Ovary (tissue), 9 donors: ENCODE measurements around the gene ASB9. TPM values are rescaled to one million over a fixed set of nuclear protein-coding genes. Genes with fewer than 3 reads are reported as not detected.
"Not testable (repeated sequence)": the region's sequence is repeated elsewhere in the genome, so short reads cannot be mapped to it uniquely, and the experiment has no call there.

Experiments used
- DNase-seq, 5 donors: peaks; one replicate each; pipeline ENCODE4 v3.0.0-alpha.2; 2019 to 2020
- H3K27ac ChIP-seq, 2 donors: fragments of 200-600 bp; one replicate each; pipeline versions ENCODE4 v1.5.1 to v1.8.0; 2019 to 2022
- H3K27me3 ChIP-seq: fragments of 200-600 bp; one replicate; pipeline ENCODE4 v1.8.0; 2022
- H3K36me3 ChIP-seq: fragments of 200-600 bp; sonication (generic); one replicate; pipeline ENCODE4 v1.5.1; 2019
- H3K4me1 ChIP-seq: one replicate; pipeline ENCODE4 v1.8.1; 2013; ENCODE audit warnings: mild to moderate bottlenecking, moderate library complexity; ENCODE audit not compliant: insufficient read depth
- H3K4me3 ChIP-seq: fragments of 200-600 bp; sonication (generic); one replicate; pipeline ENCODE4 v1.5.1; 2017
- H3K9me3 ChIP-seq, 2 donors: fragments of 200-600 bp in 1 of 2; sonication (generic) in 1 of 2; one replicate each; pipeline versions ENCODE4 v1.5.1 to v1.8.1; 2013 to 2019; ENCODE audit warnings: mild to moderate bottlenecking in 1 of 2, moderate library complexity in 1 of 2
- EP300 ChIP-seq: sonication (generic); formaldehyde crosslinking; IDR thresholded peaks from one replicate; pipeline ENCODE4 v1.6.1; 2017; ENCODE audit warnings: antibody characterized with exemption
- POLR2A ChIP-seq: fragments of 450-650 bp; IDR thresholded peaks from one replicate; pipeline ENCODE4 v1.6.1; 2017; ENCODE audit warnings: antibody characterized with exemption, mild to moderate bottlenecking, moderate library complexity
- WGBS, 3 donors: extraction: QIAGEN DNeasy Blood & Tissue Kit in 1 of 3; methylation state at CpG; one replicate each; pipeline versions ENCODE4 v1.1.5 to v1.1.7; 2013 to 2017; 5-methylcytosine and 5-hydroxymethylcytosine counted together
- intact Hi-C, 4 donors: fragments of 100-400 bp; cut with DNase I; formaldehyde crosslinking; loops; one replicate each; pipeline versions ENCODE4 v1.11.0 to v1.15.1; 2022 to 2023
- polyA plus RNA-seq, 2 donors: library from polyadenylated mRNA; stranded (reverse); fragments of 200-250 nt in 1 of 2; fragments of 350-450 nt in 1 of 2; fragmentation: Illumina TruSeq in 1 of 2; extraction: RNeasy Lipid Tissue Mini Kit (QIAGEN cat#74804) in 1 of 2; gene quantifications; one replicate each; pipeline ENCODE4 v1.2.3, GENCODE V29; 2013 to 2014
- total RNA-seq, 7 donors: library from RNA; depleted of rRNA in 2 of 7; stranded (reverse); fragments of >200 nt in 2 of 7; fragmentation: NEBNext Ultra II Directional in 3 of 7; extraction: Animal tissue kit (Norgen Biotek cat#: 25700) in 3 of 7; gene quantifications; one replicate each; pipeline versions ENCODE4 v1.1.0 to v1.2.4, GENCODE V29; 2016 to 2023
- TF ChIP-seq, protein P1 (sequence below), 3 donors: fragments of 450-650 bp in 2 of 3; fragments of 200-600 bp in 1 of 3; IDR thresholded peaks; one replicate each; pipeline versions ENCODE4 v1.5.1 to v1.8.0; 2016 to 2022; ENCODE audit warnings: antibody characterized with exemption in 3 of 3, mild to moderate bottlenecking in 1 of 3
- donor health status: DM: no; HTN: no; CAD: no; lungs with moderate emphysema.
- donor health status: DM: no; HTN: no; CAD: no.
- donor health status: Bipolar disorder and iron deficiency.
- donor health status: DM: yes; HTN: yes; CAD: no.
- donor health status: DM: no; HTN: no; CAD: no.
- donor health status: DM: yes; HTN: yes; CAD: no.

Gene ASB9
- total and polyA plus RNA-seq, 9 donors, result 0.20 to 2.1 (median 0.99) TPM

DNA sequence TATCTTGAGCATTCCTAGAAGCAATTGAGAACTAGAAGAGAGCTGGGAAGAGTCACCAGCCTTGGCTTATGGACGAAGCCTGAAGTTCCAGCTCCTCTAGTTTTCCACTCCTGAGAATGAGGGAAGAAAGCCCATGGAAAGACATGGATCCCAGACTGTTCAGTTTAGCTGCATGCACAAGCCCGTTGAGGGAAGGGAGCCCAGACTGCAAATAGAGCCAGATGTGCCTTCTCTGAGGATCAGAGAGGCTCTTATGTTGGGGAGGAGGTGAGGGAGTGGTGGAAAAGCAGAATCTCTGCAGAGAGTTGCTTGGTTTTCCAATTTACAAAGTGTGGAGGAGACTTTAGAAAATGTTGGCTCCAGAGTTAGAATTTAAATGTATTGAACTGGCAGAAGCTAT, 69.0 kb downstream of the ASB9 start:
- H3K9me3 ChIP-seq, result no peaks in the 10 kb centered on the region
- no peak overlapping the region for H3K4me3 ChIP-seq
- TF ChIP-seq EP300, result no peak
- no peak for TF ChIP-seq POLR2A
- TF ChIP-seq, protein P1, sequence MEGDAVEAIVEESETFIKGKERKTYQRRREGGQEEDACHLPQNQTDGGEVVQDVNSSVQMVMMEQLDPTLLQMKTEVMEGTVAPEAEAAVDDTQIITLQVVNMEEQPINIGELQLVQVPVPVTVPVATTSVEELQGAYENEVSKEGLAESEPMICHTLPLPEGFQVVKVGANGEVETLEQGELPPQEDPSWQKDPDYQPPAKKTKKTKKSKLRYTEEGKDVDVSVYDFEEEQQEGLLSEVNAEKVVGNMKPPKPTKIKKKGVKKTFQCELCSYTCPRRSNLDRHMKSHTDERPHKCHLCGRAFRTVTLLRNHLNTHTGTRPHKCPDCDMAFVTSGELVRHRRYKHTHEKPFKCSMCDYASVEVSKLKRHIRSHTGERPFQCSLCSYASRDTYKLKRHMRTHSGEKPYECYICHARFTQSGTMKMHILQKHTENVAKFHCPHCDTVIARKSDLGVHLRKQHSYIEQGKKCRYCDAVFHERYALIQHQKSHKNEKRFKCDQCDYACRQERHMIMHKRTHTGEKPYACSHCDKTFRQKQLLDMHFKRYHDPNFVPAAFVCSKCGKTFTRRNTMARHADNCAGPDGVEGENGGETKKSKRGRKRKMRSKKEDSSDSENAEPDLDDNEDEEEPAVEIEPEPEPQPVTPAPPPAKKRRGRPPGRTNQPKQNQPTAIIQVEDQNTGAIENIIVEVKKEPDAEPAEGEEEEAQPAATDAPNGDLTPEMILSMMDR (IDR thresholded peaks at IDR 0.05), result no peak
- no peak for DNase-seq
- H3K27me3 ChIP-seq, result no peaks in the 10 kb centered on the region
- WGBS, 3 donors, result 39 to 76% (median 41%) methylated on average over 2 of the region's 2 CpGs
- H3K27ac ChIP-seq, result no peak overlapping the region
- intact Hi-C loops, result no loop called here
- no peaks in the 10 kb centered on the region for H3K36me3 ChIP-seq
- H3K4me1 ChIP-seq, result no peaks in the 10 kb centered on the region

DNA sequence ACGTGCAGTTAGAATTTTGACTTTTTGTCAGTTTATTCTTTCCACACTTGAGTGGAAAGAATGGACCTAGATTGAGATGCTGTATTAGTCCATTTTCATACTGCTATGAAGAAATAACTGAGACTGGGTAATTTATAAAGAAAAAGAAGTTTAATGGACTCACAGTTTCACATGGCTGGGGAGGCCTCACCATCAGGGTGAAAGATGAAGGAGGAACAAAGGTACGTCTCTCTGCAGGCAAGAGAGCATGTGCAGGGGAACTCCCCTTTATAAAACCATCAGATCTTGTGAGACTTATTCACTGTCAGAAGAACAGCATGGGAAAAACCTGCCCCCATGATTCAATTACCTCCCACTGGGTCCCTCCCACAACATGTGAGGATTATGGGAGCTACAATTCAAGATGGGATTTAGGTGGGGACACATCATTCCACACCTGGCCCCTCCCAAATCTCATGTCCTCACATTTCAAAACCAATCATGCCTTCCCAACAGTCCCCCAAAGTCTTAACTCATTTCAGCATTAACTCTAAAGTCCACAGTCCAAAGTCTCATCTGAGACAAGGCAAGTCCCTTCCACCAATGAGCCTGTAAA, 71.2 kb downstream of the ASB9 start:
- H3K4me3 ChIP-seq, H3K27me3 ChIP-seq, H3K4me1 ChIP-seq, intact Hi-C loops, H3K36me3 ChIP-seq, DNase-seq, H3K27ac ChIP-seq, H3K9me3 ChIP-seq: not testable (repeated sequence)
- 65 to 73% (median 72%) methylated on average over 2 of the region's 2 CpGs for WGBS, 3 donors

DNA sequence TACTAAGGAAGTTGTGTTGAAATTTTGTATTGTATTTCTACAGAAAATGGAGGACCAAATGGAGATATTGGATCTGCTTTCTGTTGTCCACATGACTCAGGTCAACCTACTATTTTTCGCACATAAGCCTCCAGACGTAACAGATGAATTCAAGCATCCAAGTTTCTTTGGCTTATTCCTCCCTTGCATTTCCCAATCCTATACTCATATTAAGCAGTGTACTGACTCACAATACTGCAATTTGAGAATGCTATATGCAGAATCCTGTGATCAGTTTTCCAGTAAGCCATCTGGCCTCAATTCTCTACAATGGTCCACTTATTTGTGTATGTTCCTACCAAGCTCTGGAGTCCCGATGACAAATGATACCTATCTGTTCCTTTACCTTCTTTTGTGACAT, 75.7 kb downstream of the ASB9 start:
- intact Hi-C loops, result no loop called here
- Histone ChIP-seq H3K4me3 (no peak overlapping the region), H3K36me3 (no peaks in the 10 kb centered on the region), H3K9me3 (no peaks in the 10 kb centered on the region), H3K4me1 (no peaks in the 10 kb centered on the region), H3K27me3 (no peaks in the 10 kb centered on the region), H3K27ac (no peak overlapping the region)
- WGBS, 3 donors, result 55 to 57% (median 57%) methylated on average over 3 of the region's 3 CpGs
- TF ChIP-seq, protein P1 (IDR thresholded peaks at IDR 0.05), result no peak
- TF ChIP-seq EP300, result no peak
- TF ChIP-seq POLR2A, result no peak
- no peak for DNase-seq

Other genes starting within 250 kb of the ASB9 start
- gene ASB11, start 45.6 kb upstream of the ASB9 start, total RNA-seq, result not detected
- under 1 TPM; 0.06 to 0.08 TPM for gene ASB11, start 45.6 kb upstream of the ASB9 start, polyA plus RNA-seq
- gene PIGA, start 65.4 kb upstream of the ASB9 start, total RNA-seq, result 10 to 100 TPM in 5 of 7 donors, 1 to 10 TPM in 2; 9.1 to 29.1 (median 10.5) TPM
- 1 to 10 TPM; 5.8 to 6.4 TPM for gene PIGA, start 65.4 kb upstream of the ASB9 start, polyA plus RNA-seq
- gene VEGFD, start 114.3 kb upstream of the ASB9 start, total RNA-seq, result 1 to 10 TPM in 4 of 7 donors, under 1 TPM in 3; 0.57 to 5.5 (median 1.2) TPM
- 1 to 10 TPM; 2.5 to 5.4 TPM for gene VEGFD, start 114.3 kb upstream of the ASB9 start, polyA plus RNA-seq
- 10 to 100 TPM in 6 of 7 donors, 1 to 10 TPM in 1; 8.2 to 23.7 (median 12.5) TPM for gene PIR, start 223.2 kb upstream of the ASB9 start, total RNA-seq
- gene PIR, start 223.2 kb upstream of the ASB9 start, polyA plus RNA-seq, result 10 to 100 TPM; 17.9 to 23.7 TPM
- 1 to 10 TPM in 6 of 7 donors, under 1 TPM in 1; 0.50 to 1.7 (median 1.1) TPM for gene BMX, start 230.7 kb upstream of the ASB9 start, total RNA-seq
- gene BMX, start 230.7 kb upstream of the ASB9 start, polyA plus RNA-seq, result 1 to 10 TPM; 1.5 to 3.9 TPM